A549 treated with ZK216348 at 1 μM for 4 hours (cell line): ENCODE measurements around the gene WDR64. TPM values are rescaled to one million over a fixed set of nuclear protein-coding genes. Genes with fewer than 3 reads are reported as not detected.

ENCODE experiments used
- total RNA-seq: library from RNA; stranded (reverse); fragments of 200-300 nt; extraction: Qiagen RNA extraction; gene quantifications from 5 replicates; pipeline ENCODE4 v1.2.3, GENCODE V29; 2022; ENCODE audit warnings: low read depth

The WDR64 gene
- total RNA-seq: not detected in 5 replicates

DNA sequence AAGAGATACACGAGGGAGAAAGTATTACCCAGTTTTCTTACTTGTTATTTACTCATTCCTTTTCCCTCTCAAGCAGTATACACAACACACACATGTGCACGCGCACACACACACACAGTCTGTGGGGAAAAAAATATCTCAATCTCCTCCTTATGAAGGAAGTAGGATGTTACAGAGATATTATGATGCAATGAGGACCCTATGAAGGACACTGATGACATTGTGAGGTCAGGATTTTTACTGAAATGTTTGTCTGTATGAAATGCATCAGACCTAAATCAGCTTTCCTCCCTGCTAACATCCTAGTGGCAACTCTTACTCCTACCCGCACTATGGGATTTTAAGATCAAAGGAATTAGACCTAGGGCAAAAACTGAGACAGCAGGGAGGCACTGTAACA, at the start of gene WDR64:
WDR64 (plus strand) TSS at position 270 of the 400 bp plus-strand sequence. CDS start 204 bp downstream, outside the sequence.

GRCh38 chr1:241640149-241640866, 11.8 kb upstream of the WDR64 start, which contains the start of the genes CHML and OPN3:
CHML (minus strand) TSS chr1:241640369; CDS start chr1:241635766, 4,603 bp downstream.
OPN3 (minus strand) TSS chr1:241640369; CDS start chr1:241640254, 115 bp downstream.

DNA sequence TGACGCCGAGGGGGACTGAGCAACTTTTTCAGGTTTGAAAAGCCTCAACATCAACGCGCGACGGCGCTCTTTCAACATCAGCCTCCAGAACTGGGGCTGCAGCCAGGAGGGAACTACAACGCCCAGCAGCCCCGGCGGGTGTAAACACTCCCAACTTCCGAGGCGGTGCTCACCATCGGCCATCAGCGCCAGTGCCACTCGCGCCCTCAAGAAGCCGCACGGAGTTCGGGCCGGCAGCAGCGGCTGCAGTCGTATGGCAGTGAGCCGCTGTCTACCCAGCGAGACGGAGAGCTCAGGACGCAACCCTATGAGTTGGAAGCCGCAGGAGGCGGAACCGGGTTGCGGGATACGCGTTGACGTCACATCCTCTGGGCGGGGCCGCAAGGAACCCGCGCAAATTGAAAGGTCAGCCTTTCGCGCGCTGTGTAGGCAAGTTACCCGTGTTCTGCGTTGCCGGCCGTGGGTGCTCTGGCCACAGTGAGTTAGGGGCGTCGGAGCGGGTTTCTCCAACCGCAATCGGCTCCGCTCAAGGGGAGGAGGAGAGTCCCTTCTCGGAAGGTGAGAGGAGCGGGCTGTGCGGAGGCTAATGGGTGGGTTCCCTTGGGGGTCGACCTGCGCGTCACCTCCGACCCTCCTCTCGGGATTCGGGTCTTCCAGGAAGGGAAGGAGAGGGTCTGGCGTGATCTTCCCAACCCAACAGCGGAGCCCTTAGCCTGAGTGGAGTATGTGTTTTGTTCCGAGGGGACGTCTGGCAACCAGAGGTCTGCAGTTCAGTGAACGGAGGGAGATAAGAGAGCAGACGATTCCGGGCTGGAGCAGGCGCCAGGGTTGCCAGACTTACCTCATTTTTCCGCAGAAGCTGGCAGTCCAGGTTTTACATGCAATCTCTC, 196.0 kb downstream of the WDR64 start, which contains the start of gene EXO1:
EXO1 (plus strand) TSS at position 409 of the 890 bp plus-strand sequence. CDS start 2,222 bp downstream, outside the sequence.

Other genes starting within 250 kb of the WDR64 start
- 83.2 to 100.0 TPM (median 88.9 TPM) in 5 replicates for gene FH, start 132.5 kb upstream of the WDR64 start, total RNA-seq
- gene KMO, start 119.9 kb upstream of the WDR64 start, total RNA-seq: 0.46 to 2.0 TPM (median 1.5 TPM) in 5 replicates
- gene CHML, start 11.9 kb upstream of the WDR64 start, total RNA-seq: 4.8 to 10.1 TPM (median 8.2 TPM) in 5 replicates
- 48.1 to 67.7 TPM (median 65.5 TPM) in 5 replicates for gene OPN3, start 11.9 kb upstream of the WDR64 start, total RNA-seq
- gene EXO1, start 195.9 kb downstream of the WDR64 start, total RNA-seq: 21.6 to 28.6 TPM (median 24.7 TPM) in 5 replicates